GM12801 (cell line): Measurements from ENCODE around the gene DDR2.

ENCODE experiments used
- TF ChIP-seq, protein P1 (sequence below): IDR thresholded peaks from one replicate; pipeline ENCODE4 v1.5.1; 2011; ENCODE audit warnings: control low read depth; ENCODE audit not compliant: insufficient read length; ENCODE audit errors: extremely low read depth

Gene DDR2

DNA sequence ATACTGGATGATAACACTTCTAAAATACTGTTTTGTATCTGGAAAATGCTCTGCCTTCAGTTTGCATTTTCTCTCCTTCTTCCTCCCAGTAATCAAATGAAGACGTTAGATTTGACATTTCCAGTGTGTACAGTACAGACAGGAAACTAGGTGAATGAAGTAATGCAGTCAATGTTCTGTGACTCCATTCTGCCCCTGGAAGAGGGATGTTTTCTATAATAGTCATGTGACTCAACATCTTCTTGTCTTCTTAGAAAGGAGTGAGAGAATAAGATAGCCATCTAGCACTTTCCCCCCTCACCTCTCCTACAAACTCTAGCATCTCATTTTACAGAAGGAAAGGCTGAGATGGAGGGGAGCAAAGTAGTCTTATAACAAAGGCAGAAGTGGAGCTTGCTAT is 77.6 kb downstream of the DDR2 start:
- TF ChIP-seq, protein P1, sequence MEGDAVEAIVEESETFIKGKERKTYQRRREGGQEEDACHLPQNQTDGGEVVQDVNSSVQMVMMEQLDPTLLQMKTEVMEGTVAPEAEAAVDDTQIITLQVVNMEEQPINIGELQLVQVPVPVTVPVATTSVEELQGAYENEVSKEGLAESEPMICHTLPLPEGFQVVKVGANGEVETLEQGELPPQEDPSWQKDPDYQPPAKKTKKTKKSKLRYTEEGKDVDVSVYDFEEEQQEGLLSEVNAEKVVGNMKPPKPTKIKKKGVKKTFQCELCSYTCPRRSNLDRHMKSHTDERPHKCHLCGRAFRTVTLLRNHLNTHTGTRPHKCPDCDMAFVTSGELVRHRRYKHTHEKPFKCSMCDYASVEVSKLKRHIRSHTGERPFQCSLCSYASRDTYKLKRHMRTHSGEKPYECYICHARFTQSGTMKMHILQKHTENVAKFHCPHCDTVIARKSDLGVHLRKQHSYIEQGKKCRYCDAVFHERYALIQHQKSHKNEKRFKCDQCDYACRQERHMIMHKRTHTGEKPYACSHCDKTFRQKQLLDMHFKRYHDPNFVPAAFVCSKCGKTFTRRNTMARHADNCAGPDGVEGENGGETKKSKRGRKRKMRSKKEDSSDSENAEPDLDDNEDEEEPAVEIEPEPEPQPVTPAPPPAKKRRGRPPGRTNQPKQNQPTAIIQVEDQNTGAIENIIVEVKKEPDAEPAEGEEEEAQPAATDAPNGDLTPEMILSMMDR = no peak

DNA sequence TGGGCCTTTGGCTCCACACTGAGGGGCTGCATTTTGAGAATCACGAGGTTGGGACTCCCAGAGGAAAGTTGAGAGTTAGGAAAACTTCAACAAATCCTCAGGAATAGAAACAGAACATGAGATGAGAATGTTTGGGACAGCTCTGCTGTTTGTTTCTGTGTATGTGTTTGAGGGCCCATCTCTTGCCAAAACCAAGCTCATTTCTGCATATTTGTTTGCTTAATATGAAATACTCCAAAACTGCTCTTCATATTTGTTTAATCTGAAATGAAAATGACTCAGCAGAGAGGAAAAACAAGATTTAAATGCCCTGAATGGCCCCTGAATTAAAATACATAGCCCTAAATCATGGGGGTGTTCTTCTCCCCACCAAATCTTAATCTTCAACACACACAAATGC is 78.1 kb downstream of the DDR2 start:
- TF ChIP-seq, protein P1 = no peak

DNA sequence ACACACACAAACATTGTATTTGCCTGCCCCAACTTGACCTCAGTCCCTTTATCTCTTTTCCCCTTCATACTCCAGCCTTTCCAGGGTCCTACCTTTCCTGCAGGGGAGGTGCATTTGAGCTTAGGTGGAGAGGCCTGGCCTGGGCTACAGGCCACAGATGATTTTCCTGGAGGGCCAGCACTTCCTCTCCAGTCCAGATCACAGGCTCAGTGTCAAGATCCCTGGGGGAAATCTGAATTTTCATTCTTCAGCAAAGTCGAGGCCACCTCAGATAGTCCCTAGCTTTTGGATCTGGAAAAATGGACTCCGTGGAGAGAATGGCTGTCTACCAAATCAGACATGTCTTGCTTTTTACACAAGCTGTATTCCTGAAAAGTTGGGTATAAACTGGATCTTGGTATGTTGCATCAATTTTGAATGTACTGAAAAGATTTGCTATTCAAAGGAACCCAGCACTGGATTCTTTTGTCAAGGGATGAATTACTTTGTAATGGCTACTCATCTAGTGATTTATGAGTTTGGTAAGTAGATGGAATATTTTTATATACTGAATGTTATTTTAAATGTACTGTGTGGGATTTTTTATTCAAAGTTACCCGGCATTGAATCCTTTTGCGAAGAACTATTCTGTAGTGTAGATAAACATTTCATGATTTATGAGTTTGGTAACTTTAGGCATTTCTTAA is 78.7 kb downstream of the DDR2 start:
- TF ChIP-seq, protein P1 = no peak

DNA sequence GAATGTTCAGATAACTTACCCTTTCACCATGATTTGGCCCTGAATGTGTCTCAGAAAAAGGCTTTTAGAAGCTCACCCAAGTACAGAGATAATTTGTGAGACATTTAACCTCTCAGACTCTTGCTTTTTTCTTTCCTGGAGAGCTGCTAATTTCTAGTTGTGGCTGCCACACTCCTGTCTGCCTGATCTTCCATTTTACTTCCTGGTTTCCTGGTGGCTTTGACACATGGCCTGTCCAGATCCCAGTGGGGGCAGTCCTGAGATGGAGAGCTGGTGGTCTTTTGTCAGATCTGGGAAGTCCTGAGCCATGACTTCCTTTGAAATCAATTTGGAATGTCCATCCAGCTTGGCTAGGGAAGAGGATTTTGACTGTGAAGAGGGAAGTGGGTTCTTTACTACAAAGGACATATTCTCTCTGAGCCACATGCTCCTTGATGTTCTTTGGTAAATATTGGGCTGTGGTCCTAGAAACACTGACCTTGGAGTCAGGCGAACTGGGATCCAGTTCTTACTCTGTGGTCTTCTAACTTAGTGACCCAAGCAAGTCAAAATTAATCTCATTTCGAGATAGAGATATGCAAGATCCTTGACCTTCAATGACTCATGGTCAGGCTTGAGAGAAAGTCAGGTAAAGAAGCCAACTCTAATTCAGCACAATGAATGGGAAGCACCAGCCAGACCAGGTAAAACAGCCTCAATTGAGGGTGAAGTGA is 80.2 kb downstream of the DDR2 start:
- TF ChIP-seq, protein P1 = no peak

DNA sequence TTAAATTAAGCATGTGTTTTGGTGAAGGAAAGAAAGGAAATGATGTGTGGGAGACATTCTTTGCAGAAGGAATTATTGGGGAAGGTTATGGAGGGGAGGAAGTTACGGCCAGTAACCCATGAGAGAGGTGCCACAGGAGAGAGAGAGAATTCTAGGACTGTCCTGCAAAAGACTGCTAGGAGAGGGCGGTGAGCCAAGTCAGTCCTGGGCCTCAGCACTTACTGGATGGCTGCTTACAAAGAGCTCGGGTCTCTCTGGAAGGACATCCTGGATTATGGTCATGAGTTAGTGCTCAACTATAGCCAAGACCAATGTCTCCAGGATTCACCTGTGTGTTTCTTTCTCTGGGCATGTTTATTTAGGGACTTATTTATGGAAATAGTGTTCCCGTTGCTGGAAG is 83.9 kb downstream of the DDR2 start:
- TF ChIP-seq, protein P1 = no peak

DNA sequence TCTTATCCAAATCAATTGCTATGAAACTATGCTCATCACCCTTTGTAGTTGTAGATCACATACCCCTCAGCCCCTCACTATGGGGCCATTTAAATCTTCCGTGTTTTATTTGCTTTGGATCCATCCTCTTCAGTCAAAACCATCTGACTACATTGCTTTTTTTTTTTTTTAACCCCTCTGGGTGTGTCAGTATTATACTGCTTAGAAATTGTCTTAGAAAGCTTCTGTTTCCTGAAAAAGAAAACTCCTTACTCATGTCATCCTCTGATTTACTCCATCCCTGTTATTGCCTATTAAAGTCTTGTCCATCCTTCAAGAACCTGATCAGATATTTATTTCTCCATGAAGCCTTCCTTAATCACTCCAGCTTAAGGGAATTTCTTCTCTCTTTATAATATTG is 84.3 kb downstream of the DDR2 start:
- TF ChIP-seq, protein P1 = no peak

DNA sequence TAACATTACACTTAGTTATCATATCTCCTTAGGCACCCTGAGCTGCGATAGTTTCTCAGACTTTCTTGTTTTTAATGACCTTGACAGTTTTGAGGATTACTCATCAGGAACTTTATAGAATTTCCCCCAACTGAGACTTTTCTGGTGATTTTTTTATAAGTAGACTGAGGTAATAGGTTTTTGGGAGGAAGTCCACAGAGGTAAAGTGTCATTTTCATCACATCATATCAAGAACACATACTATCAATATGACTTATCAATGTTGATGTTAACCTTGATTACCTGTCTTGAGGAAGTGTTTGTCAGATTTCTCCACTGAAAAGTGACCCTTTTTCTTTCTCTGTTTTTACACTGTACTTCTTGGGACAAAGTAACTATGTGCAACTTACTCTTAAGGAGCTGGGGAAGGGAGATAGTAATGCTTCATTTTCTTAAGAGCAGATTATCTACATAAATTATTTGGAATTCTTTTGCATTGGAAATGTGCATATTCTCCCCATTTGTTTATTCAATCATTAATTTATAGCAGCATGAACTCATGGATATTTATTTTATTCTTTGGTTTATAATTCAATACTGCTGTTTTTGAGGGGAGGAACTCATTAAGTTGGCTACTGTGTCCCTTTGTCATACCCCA is 85.4 kb downstream of the DDR2 start:
- TF ChIP-seq, protein P1 = no peak
